ENCODE measurements around the gene HSD3B7.

HSD3B7 gene

DNA sequence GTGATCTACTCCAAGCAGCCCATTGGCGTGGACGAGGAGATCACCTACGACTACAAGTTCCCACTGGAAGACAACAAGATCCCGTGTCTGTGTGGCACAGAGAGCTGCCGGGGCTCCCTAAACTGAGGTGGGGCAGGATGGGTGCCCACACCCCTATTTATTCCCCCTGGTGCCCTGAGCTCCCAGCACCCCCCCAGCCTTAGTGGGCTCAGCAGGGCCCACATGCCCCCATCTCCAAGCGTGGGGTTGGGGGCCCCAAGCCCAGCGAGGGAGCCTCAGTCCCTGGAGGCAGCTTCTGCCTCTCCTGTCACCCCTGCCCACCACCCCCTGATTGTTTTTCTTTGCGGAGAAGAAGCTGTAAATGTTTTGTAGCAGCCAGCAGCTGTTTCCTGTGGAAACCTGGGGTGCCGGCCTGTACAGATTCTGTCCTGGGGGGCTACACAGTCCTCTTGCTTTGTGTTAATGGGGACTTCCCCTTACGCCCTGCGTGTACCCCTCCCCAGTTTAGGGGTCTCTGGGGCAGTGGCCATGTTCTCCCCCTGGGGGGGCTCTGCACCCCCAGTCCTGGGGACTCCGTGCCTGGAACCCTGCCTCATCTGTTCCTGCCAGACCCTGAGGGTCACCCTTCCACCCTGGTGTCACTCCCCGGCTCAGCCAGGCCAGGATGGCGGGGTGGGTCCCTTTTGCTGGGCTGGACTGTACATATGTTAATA is 953 bp upstream of the HSD3B7 start:
- no peak for DNase-seq

DNA sequence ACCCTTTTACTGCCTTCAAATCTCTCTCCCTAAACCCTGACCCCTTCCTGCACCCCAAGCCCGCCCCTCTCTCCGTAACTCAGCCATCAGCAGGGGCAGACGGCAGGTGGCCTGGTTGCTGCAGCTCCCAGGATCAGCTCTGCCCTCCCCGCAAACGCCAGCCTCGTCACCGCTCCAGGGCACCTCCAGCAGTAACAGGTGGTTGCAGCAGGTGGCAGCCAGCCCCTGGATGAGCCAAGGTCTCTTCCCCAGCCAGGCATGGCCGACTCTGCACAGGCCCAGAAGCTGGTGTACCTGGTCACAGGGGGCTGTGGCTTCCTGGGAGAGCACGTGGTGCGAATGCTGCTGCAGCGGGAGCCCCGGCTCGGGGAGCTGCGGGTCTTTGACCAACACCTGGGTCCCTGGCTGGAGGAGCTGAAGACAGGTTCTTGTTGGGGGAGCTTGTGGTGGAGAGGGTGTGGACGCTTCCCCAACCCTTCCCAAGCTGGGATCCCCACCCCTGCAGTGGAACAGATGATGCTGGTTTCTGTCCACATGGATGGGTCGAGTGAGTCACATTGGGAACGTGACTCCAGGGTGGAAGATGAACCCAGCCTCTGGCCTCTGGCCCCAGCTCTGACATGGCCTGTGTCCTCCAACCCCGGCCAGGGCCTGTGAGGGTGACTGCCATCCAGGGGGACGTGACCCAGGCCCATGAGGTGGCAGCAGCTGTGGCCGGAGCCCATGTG is 558 bp downstream of the HSD3B7 start:
- DNase-seq, result no peak

DNA sequence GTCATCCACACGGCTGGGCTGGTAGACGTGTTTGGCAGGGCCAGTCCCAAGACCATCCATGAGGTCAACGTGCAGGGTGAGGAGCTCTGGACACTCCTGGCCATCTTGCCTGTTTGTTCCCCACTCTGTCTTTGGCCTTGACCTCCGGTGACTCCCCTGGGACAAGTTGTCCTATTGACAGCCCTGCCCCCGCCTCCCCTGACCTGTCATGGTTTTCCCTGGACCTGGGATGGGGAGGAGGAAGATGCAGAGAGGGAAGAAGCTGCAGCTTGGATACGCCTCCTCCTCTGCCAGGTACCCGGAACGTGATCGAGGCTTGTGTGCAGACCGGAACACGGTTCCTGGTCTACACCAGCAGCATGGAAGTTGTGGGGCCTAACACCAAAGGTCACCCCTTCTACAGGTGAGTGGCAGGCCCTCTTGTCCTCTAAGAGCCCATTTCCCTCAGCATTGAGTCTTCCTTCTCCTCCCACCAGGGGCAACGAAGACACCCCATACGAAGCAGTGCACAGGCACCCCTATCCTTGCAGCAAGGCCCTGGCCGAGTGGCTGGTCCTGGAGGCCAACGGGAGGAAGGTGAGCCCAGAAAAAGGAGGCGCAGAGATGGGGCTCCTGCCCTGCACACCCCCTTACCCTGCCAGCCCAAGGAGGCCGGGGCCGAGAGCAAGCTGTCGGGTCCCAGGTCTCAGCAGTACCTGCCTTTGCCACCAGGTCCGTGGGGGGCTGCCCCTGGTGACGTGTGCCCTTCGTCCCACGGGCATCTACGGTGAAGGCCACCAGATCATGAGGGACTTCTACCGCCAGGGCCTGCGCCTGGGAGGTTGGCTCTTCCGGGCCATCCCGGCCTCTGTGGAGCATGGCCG is 1.4 kb downstream of the HSD3B7 start:
- DNase-seq, result no peak

DNA sequence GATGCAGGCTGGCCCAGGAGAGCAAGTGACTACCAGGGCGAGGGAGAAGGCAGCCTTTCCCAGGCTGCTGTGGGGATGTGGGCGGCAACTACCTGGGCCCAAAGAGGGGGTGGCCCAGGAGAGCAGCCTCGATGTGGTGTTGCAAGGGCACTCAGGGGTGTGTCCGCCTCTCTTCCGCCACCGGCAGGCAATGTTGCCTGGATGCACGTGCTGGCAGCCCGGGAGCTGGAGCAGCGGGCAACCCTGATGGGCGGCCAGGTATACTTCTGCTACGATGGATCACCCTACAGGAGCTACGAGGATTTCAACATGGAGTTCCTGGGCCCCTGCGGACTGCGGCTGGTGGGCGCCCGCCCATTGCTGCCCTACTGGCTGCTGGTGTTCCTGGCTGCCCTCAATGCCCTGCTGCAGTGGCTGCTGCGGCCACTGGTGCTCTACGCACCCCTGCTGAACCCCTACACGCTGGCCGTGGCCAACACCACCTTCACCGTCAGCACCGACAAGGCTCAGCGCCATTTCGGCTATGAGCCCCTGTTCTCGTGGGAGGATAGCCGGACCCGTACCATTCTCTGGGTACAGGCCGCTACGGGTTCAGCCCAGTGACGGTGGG is 2.7 kb downstream of the HSD3B7 start:
- DNase-seq, result no peak

DNA sequence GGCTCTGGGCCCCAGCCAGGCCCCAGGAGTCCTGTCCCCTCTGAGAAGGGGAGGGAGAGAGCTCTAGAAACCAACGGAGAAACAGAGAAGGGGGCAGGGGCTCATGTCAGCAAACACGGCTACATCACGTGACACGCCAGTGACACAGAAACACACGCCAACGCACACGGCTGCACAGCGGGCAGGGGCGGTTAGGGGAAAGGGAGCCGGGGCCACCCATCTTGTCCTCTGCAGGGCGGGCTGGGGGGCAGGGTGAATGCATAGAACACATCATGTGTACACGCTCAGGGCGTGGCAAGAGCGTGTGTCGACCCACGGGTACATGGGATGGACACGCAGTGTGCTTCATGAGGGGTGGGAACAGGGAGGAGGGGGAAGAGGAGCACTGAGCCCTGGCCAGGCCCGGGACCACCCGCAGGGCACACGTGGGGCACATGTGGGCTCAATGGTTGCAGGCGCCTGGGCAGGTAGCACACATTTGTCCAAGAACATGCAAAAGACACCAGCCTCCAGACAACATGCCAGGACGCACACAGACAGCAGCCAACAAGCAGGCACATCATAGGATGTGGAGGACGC is 4.6 kb downstream of the HSD3B7 start:
- no peak for DNase-seq

DNA sequence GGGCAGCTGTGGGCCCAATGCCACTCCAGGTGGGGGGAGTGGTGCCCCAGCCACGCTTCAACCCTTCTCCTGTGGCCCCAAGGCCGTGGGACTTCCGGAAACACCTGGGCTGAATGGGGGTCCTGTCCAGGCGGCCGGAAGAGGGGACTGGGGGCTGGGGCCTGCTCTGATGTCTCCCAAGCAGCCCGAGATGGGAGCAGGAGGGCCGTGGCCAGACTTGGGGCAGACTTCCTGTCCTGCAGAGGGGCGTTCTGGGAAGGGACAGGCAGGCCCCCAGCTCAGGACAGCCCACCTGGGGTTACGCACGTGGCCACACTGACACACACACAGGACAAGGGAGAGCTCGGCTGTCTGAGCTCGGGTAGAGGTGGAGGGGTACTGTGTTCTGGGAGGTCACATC is 5.1 kb downstream of the HSD3B7 start:
- DNase-seq, result no peak

DNA sequence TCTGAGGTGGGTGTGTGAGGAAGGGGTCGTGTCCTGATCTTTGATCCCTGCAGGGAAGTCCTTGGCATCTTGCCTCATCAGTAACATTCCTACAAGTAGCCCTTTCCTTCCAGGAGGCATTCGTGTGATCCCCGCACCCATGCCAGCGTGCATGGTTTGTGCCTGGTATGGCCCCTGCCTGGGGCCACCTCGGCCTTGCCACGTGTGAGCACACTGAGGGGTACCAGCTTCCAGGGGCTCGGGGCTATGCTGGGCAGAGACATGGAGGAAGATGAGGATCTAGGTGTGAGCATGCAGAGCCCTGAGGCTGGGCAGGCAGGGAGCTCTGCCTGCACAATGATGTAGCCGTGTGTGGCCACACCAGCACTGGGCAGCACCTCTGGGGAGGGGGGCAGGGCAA is 6.0 kb downstream of the HSD3B7 start:
- DNase-seq, result no peak

DNA sequence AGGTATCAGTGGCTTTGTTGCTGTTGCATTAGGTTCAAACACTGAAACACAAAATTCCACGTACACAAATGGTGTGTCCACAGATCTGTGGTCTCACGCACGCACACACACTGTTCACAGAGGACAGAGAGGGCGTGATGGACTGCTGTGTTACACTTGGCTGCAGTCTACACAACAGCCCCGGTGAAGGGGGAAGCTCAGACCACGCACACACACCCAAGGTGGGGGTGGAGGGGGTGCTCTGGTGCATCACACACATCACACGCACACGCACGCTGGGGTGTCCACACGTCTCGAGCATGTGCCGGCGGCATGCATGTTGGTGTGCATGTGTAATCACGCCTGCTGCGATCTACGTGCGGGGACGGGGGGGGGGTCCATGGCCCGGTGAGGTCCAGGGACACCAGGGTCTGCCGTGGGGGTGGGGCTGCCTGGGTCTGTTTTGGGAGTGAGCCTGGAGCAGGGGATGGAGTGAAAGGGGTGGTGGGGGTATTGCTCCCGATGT is 7.3 kb downstream of the HSD3B7 start:
- no peak for DNase-seq

DNA sequence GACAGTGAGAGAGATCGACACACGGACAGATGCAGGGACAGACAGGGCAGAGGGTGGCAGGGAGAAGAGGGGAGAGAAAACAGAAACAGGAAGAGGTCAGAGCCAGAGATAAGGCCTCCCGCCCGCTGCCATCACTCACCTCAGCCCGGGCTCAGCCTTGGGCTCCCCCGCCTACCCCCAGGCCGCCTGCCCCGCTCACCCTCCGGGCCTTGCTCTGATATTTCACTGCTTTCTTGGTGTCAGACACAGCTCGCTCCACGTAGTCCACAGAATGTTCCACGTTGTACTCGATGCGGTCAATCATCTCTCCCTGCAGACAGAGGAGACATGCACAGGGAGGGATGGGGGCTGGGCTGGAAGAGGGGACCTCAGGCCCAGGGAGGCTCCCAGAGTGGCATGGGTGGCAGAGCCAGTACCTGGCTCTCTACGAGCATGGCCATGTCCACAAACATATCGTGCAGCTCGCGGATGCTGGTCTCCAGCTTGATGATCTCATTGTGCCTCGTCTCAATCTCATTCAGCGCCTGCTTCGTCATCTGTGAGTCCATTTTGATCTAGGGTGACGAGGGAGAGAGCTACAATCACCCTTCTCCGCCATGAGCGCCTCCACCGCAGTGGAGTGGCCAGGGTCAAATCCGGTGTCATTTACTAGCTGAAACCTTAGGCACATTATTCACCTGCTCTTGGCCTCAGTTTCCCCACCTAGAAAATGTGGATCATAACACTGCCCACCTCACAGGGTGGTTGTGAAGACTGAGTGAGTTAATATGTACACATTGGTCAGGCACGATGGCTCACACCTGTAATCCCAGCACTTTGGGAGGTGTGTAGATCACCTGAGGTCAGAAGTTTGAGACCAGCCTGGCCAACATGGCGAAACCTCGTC is 8.2 kb downstream of the HSD3B7 start:
- no peak for DNase-seq

DNA sequence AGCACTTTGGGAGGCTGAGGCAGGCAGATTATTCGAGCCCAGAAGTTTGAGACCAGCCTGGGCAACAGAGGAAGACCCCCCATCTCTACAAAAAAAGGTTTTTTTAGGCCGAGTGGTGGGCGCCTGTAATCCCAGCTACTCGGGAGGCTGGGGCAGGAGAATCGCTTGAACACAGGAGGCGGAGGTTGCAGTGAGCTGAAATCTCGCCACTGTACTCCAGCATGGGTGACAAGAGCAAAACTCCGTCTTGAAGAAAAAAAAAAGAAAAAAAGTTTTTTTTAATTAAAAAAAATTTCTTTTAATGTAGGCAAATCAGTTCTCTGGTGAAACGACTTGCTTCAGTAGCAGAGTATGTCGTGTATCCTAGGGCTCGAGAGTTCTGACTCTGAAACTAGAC is 10.9 kb downstream of the HSD3B7 start:
- no peak for DNase-seq

DNA sequence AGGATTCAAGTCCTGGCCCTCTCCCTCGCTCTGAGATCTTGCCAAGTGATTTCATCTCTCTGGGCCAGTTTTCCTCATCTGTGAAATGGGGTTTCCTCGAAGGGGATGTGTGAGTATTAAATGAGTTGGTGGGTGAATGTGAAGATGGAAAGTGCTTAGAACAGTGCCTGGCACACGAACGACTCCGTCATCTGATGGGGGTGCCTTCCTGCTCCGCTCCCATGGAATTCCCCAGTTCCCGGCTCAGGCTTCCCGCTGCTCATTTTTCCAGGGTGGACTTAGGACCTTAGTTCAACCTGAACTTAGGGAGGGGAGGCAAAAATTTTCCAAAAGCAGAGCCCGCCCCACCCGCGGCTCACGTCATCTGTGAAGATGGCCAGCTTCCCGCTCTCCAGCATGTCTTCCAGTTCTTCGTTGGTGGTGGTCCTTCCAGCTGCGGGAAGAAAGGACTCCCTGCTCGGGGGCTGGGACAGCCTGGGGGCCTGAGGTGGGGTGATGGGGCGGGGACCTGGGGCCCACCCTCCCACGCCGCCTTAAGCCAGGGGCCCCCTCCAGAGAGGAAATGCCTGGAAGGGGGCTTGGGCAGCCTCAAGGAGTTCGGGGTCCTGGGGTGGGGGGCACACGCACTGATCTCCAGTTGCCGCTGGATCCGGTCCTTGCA is 11.4 kb downstream of the HSD3B7 start:
- DNase-seq, result no peak

DNA sequence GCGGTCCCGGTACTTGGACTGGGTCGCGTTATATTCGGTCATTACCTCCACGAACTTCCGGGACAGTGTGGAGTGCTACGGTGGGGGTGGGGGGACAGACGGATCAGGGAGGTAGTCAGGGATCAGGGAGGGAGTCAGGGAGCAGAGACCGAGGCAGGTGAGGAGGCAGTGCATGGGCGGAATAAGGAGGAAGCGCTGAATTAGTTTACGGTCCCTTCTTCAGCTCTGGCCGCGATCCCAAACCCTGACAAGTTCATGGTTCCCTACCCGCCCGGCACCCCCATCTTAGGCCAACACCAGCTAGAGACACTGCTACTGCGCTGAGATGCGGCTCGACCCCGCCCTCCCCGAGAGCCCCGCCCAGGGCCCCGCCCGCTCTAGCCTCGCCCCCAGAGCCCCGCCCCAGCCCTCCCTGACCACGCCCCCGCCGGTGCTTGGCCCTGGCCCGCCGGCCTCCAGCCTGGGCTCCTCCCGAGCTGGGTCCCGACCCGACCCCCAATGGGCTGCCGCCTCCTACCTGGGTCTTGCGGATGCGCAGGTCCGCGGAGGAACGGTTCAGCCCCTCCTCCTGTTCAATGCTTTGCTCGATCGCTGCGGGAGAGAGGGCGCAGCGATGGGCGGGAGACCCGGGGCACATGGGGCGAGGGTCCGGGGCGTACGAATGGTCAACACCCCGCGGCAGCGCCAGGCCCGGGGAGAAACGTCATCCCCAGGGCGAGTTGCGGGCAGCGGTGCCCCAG is 12.1 kb downstream of the HSD3B7 start:
- DNase-seq, result peak; percentile 7

DNA sequence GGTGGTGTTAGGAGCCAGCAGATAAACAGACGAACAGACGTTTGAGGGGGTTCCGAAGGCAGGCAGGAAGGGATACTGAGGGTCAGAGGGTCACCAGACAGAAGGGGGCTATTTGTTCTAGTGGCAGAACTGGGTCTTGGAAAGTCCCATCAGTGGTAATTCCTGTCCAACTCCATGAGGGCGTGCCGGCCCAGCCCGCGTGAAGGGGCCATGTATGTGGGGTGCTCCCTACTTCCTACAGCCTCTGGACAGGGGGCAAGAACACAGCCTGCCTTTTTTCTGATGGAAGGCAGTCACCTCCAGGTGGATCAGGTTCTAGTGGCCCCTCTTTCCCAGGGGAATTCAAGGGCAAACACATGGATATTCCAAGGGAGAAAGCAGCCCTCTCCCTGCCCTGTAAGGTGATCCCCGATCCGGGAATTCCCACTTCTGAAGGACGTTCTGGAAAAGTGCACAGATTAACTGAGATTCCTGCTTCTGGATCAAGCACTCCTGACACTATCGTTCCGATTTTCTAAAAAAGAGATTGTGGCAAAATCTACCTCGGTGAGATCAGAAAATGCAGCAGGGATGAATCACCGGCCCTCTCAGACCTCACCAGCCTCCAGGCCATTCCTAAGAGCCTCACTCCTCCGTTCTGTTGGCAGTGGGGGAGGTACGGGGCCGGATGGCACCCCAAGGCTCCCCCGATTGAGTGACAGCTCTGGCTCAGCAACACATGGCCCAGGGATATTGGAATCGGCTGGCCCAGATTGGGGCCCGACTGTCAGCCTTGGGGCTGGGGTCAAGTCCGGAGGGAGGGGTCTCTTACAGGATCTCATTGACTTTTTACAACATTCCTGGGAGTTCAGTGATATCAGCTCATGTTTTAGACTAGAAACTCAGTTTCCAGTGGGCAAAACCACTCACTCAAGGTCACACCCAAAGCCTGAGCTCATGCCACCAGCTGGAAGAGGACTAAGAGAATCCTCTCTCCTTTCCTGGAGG is 13.0 kb downstream of the HSD3B7 start:
- no peak for DNase-seq

DNA sequence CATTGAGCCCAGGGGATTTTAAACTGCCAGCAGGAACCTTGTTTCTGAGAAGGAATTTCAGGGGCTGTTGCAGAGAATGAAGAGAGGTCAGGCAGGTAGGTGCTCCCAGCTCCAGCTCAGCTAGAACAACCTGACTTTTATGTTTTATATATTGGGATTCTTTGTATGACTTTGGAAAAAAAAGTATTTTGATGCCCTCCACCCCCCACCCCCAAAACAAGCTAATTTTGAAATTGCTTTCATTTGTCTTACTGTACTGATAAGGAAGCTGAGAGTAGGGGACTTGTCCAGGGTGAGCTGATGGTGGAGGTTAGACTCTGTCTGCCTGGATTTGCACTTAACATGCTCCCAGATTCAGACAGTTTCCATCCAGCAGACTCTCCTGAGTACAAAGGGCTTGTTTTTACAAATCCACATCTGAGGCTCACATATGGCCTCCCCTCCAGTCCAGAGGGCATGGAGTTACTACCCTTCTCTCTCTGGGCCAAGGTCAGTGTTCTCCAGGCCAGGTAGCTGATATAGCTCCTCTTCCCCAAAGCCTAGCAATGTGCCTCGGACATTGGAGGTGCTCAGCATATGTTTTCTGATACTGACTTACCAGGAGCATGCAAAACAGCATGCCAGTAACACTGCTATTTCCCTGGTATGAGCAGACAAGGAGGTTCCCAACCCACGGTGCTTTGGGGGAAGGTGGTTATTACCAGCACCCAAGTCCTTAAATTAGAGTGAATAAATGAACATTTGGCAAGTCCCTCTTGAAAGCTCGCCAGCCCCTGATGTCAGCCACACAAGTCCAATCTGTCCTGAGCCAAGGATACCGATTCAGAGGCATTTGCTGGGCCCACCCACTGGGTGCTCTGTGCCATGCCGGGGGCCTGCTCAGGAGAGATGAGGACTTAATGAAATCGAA is 14.1 kb downstream of the HSD3B7 start:
- DNase-seq, result no peak

DNA sequence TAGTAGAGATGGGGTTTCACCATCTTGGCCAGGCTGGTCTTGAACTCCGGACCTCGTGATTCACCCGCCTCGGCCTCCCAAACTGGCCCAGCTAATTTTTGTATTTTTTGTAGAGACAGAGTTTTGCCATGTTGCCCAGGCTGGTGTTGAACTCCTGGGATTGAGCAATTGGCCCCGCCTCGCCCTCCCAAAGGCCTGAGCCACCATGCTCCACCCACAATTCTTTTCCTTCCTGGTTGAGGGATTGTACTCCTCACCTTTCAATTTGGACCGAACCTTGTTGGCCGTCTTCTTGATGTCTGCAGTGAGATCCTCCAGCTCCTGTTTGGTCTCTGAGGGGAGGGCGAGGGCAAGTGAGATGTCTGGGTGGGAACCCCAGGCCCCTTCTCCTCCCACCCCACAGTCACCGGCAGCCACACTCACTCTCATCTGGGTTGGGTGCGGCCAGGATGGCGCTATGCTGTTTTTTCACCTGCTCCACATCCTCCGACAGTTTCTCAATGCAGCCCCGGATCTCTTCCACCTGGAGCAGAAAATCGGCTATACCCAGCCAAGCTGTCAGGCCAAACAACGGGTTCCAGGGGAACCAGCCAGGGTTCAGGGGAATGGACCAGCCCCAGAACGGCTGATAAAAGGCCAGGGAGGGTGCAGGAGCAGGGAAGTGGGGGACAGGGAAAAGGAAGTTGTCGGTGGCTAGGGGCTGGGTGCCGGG is 15.8 kb downstream of the HSD3B7 start:
- DNase-seq, result no peak

DNA sequence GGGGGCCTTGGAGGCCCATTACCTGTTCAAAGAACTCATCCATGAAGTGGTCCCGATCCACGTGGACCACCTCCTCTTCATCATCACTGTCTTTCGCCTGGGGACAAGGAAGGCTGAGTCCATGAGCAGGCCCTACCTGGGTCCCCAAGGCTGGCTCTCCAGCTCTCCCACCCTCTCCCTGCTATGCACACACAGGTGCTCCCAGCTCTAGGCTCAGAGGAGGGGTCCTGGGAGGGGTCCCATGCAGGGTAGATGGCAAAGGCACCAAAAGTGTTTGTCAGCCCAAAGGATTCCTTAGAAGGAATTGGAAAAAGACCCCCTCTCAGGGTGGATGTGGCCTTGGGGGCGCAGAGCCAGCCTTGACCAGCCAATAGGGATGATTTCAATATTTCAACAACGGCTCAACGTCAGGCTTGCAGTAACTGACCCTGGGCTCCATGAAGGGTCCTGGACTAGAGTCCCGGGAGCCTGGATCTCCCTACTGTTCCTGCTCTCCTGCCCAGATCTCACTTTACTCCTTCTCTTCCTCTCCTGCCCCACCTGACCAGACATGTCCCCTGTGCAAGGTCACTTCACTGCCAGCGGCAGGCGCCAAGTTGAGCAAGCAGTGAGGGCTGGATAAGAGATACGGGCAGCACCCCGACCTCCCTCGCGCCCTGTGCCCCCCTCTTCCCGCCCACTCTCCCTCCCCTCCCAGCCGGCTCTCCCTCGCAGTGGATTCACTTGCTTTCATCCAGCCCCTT is 16.7 kb downstream of the HSD3B7 start:
- DNase-seq, result no peak
